Measurements from ENCODE around the gene MMD.
"Not testable (repeated sequence)": the region's sequence is repeated elsewhere in the genome, so short reads cannot be mapped to it uniquely, and the experiment has no call there.

The MMD gene

DNA sequence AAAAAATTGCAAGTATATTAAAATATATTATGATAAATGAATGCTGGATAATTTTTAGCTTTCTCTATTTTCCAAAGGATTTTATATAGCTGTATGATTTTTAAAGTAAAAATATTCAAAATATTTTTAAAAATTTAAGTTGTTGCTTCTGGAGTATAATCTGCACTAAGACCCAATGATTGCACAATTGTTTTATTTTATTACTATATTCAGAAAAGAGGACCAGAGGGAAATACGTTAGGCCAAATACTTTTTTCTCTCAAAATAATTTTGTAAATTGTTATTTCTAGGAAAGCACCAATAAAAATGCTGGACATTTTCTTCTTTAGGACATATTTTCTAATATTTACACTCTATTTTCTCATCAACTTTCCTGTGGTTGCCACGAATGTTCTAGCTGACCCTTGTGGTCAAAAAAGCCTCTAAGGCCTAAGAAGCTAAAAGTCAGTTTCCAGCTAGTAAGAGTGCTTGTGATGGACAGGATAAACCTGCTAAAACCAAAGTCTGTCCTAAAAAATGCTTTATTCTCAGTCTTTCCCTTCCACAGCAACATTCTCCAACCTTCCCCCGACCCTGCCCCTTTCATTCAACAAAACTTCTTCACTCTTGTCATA lies 31.2 kb downstream of the MMD start:
- H3K4me3 ChIP-seq (ENCODE audit: low read depth, low read length), result no peak overlapping the region
- DNase-seq (ENCODE audit: low read depth), result no peak
- TF ChIP-seq, protein P1, sequence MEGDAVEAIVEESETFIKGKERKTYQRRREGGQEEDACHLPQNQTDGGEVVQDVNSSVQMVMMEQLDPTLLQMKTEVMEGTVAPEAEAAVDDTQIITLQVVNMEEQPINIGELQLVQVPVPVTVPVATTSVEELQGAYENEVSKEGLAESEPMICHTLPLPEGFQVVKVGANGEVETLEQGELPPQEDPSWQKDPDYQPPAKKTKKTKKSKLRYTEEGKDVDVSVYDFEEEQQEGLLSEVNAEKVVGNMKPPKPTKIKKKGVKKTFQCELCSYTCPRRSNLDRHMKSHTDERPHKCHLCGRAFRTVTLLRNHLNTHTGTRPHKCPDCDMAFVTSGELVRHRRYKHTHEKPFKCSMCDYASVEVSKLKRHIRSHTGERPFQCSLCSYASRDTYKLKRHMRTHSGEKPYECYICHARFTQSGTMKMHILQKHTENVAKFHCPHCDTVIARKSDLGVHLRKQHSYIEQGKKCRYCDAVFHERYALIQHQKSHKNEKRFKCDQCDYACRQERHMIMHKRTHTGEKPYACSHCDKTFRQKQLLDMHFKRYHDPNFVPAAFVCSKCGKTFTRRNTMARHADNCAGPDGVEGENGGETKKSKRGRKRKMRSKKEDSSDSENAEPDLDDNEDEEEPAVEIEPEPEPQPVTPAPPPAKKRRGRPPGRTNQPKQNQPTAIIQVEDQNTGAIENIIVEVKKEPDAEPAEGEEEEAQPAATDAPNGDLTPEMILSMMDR (IDR thresholded peaks at IDR 0.05; ENCODE audit: low read depth, low read length, missing control alignments), result no peak

DNA sequence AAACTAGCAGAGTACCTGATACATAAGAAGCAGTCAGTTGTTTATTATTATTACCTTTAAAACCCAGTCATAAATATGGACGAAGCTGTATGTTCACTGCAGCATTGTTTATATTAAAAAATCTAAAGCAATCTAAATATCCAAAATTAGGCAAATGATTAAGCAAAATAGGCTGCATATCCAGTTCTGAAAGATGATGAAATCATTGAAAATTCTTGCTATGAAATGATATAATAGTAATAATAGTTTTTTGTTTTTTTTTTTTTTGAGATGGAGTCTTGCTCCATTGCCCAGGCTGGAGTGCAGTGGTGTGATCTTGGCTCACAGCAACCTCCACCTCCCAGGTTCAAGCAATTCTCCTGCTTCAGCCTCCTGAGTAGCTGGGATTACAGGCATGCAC lies 31.9 kb downstream of the MMD start:
- DNase-seq (ENCODE audit: low read depth); H3K4me3 ChIP-seq (ENCODE audit: low read depth, low read length): not testable (repeated sequence)

DNA sequence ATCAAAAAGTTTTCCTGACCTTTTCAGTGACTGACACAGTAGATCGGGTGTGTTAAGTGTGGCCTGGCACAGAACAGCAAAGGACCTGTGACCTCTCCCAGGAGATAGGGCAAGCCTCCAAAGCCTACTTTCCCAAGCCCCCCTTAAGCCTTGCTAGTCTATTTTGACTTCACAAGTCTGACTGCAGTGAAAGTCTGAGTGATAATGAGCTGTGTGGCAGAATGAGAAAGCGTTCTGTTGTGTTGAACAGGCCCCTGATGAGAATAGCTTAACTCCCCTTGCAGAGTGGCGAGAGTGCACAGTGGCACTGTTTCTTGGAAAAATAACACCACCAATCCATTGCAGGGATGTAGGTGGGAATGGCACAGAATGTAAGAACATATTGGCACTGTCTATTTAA lies 32.8 kb downstream of the MMD start:
- no peak overlapping the region for H3K4me3 ChIP-seq (ENCODE audit: low read depth, low read length)
- no peak for DNase-seq (ENCODE audit: low read depth)
- TF ChIP-seq, protein P1 (IDR thresholded peaks at IDR 0.05; ENCODE audit: low read depth, low read length, missing control alignments), result no peak

DNA sequence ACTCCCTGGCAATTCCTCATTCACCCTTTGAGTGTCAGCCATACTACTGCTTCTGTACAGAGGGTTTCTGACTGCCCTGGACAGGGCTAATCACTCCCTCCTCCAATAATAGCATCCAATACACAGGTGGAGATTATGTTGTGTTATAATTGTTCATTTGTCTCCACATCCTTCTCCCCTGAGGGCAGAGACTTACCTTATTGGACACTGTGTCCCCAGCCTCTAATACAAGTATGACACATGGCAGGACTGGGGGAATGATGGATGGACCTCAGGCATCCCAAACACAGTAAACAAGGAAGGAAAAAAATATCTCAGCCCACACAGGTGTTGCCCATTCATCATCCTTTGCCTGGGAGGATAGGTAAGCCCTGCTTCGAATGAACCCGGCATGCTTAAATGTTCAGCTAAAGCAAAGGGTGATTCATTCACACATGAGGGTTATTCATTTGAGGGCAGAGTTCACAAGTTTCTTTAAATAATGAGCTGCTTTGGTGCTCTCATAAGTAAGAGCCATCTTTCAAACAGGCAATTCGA lies 34.8 kb downstream of the MMD start:
- no peak overlapping the region for H3K4me3 ChIP-seq (ENCODE audit: low read depth, low read length)
- TF ChIP-seq, protein P1 (IDR thresholded peaks at IDR 0.05; ENCODE audit: low read depth, low read length, missing control alignments), result no peak
- no peak for DNase-seq (ENCODE audit: low read depth)

DNA sequence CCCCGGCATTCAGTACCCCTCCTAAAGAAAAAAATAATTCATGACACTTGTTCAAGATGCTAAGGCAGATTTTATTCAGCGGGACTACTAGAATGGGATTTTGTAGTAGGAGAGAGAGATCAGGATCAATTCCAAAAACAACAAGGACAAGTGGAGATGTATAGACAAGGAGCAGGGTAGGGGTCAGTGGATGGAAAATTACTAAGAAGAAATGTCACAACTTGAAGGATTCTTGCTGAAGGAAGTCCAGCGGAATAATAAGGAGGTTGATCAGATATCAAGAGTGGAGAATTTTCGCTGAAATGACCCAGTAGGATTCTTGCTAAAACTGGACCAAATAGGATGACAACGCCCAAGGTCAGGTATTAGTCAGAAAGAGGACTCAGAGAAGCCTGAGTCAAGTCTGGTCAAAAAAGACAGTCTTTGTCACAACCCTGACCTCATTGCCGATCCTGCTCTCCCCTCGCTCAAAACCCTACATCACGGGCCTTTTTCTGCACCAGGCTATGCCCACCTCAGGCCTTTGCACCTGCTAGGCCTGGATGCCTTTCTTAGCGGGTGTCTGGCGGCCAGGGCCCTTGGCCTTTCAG lies 36.9 kb downstream of the MMD start:
- TF ChIP-seq, protein P1 (IDR thresholded peaks at IDR 0.05; ENCODE audit: low read depth, low read length, missing control alignments), result no peak
- no peak overlapping the region for H3K4me3 ChIP-seq (ENCODE audit: low read depth, low read length)
- DNase-seq (ENCODE audit: low read depth), result peak; percentile 4

DNA sequence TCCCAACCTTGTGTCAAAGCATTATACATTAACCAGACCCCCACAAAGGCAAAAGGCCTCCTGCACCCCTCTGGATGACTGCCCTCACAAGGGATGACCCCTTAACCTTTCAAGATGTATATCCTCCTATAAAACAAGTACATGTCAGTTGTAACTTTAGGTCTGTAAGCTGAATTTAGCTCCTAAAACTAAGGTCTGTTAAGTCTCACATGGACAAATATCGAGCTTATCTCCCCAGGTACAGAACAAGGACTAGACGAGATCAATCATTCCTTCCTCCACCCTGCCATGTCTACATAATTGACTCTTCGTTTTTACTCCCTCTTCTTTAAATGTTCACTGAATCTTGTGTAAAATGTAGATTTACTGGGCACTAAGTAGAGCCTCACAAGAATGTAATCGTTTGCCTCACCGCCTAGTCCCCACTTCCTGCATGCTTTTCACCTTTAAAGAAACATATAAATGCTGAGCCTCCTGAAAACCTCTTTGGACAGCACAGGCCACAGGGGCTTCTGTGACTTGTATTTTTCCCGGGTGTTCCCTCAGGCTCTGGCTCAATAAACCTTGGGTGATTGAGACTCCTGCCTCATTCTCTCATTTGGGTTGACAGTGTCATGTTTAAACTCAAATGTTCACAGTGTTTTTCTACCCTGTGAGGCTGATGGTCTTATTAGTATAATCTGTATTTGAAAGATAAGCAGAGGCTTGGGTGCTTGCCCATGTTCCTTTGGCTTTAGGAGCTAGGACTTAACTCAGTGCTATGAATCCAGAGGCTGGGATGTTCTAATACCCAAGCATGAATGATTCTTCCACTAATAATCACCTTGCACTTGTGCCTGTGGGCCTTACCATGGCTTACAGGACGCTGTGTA lies 37.6 kb downstream of the MMD start:
- H3K4me3 ChIP-seq (ENCODE audit: low read depth, low read length), result no peak overlapping the region
- TF ChIP-seq, protein P1 (IDR thresholded peaks at IDR 0.05; ENCODE audit: low read depth, low read length, missing control alignments), result no peak
- no peak for DNase-seq (ENCODE audit: low read depth)

DNA sequence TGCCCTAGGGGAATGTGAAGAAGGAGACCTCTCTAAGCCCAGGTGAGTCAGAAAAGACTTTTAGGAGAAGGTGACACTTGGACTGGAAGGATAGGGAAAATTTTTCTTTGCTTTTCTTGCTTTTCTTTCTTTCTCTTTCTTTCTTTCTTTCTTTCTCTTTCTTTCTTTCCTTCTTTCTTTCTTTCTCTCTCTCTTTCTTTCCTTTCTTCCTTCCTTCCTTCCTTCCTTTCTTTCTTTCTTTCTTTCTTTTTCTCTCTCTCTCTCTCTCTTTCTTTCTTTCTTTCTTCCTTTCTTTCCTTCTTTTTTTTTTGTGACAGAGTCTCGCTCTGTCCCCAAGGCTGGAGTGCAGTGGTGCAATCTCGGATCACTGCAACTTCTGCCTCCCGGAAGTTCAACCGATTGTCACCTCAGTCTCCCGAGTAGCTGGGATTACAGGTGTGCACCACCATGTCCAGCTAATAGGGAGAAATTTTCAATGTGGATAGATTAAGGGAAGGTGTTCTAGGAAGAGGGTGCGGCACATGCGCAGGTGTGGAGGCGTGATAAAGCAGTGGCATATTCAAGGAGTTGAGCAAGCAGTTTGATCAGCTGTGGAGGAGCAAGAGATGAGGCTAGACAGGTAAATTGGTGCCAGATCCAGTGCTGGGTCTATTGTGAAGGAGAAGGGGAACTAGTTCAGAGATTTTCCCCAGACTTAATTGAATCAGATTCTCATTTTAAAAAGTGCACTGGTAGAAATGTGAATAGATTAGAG lies 40.4 kb downstream of the MMD start:
- no peak overlapping the region for H3K4me3 ChIP-seq (ENCODE audit: low read depth, low read length)
- DNase-seq (ENCODE audit: low read depth), result no peak
- TF ChIP-seq, protein P1 (IDR thresholded peaks at IDR 0.05; ENCODE audit: low read depth, low read length, missing control alignments), result no peak

Data from GM12864 (cell line).